ENCODE data around the gene NAPSA.

- TF ChIP-seq POLR2A (IDR thresholded peaks at IDR 0.05), result peak in 1 of 2 donors; percentile 93
- no peak for TF ChIP-seq CTCF (IDR thresholded peaks at IDR 0.05)
Observed at GRCh38 chr19:50329146-50329925, 36.1 kb downstream of the NAPSA start, which contains the start of gene KCNC3.
